Adrenal gland (tissue), 19 donors: Measurements from ENCODE around the gene ITPKB. TPM values are rescaled to one million over a fixed set of nuclear protein-coding genes. Genes with fewer than 3 reads are reported as not detected.

Source experiments
- DNase-seq, 7 donors: peaks; one replicate each; pipeline ENCODE4 v3.0.0-alpha.2; 2019 to 2020
- H3K27ac ChIP-seq, 5 donors: fragments of 200-600 bp; sonication (generic) in 4 of 5; 1 replicate in 3 of 5; 2 replicates in 2 of 5; pipeline versions ENCODE4 v1.5.1 to v1.8.0; 2016 to 2020; ENCODE audit warnings: mild to moderate bottlenecking in 1 of 5
- H3K27me3 ChIP-seq: fragments of 200-600 bp; 2 replicates; pipeline ENCODE4 v1.8.0; 2021
- H3K36me3 ChIP-seq, 2 donors: fragments of 200-600 bp; replicated peaks in 1 of 2; 1 replicate in 1 of 2; 2 replicates in 1 of 2; pipeline versions ENCODE4 v1.5.1 to v1.8.0; 2018 to 2022
- H3K4me1 ChIP-seq, 2 donors: fragments of 200-600 bp; replicated peaks in 1 of 2; 1 replicate in 1 of 2; 2 replicates in 1 of 2; pipeline versions ENCODE4 v1.5.1 to v1.8.0; 2018 to 2021
- H3K4me3 ChIP-seq, 4 donors: fragments of 200-600 bp; sonication (generic) in 3 of 4; one replicate each; pipeline ENCODE4 v1.5.1; 2016 to 2018
- H3K9me3 ChIP-seq, 3 donors: fragments of 200-600 bp; sonication (generic) in 1 of 3; replicated peaks in 1 of 3; 1 replicate in 2 of 3; 2 replicates in 1 of 3; pipeline versions ENCODE4 v1.5.1 to v1.8.0; 2016 to 2021
- POLR2A ChIP-seq, 2 donors: fragments of 450-650 bp; IDR thresholded peaks; one replicate each; pipeline ENCODE4 v1.6.1; 2017; ENCODE audit warnings: antibody characterized with exemption in 2 of 2, mild to moderate bottlenecking in 2 of 2, moderate library complexity in 1 of 2
- WGBS, 4 donors: extraction: QIAGEN DNeasy Blood & Tissue Kit in 2 of 4; methylation state at CpG; one replicate each; pipeline versions ENCODE4 v1.1.5 to v1.1.7; 2013 to 2017; 5-methylcytosine and 5-hydroxymethylcytosine counted together
- intact Hi-C, 2 donors: fragments of 100-400 bp; cut with DNase I; formaldehyde crosslinking; loops; one replicate each; pipeline versions ENCODE4 v1.14.1 to v1.15.0; 2022 to 2023
- long read RNA-seq, 10 donors: library from polyadenylated mRNA in 3 of 10; unstranded in 2 of 10; stranded (forward) in 1 of 10; transcript quantifications; one replicate each; pipeline ENCODE4 v2.0.0 and lab custom pipeline, GENCODE V29; 2021 to 2026
- polyA plus RNA-seq, 3 donors: library from polyadenylated mRNA; stranded (reverse); fragments of 200-250 nt in 2 of 3; fragments of 350-450 nt in 1 of 3; fragmentation: Illumina TruSeq in 1 of 3; extraction: RNeasy Lipid Tissue Mini Kit (QIAGEN cat#74804) in 1 of 3; gene quantifications; one replicate each; pipeline ENCODE4 v1.2.3, GENCODE V29; 2013 to 2014
- total RNA-seq, 9 donors: library from RNA; depleted of rRNA in 4 of 9; stranded (reverse); fragments of >200 nt in 4 of 9; fragments of 120-200 nt in 1 of 9; fragmentation: NEBNext Ultra II Directional in 1 of 9; extraction: Animal tissue kit (Norgen Biotek cat#: 25700) in 1 of 9; gene quantifications; one replicate each; pipeline versions ENCODE4 v1.1.0 to v1.2.4, GENCODE V29; 2013 to 2023
- TF ChIP-seq, protein P1 (sequence below), 6 experiments: fragments of 450-650 bp in 4 of 6; fragments of 200-600 bp in 2 of 6; sonication (generic) in 1 of 6; IDR thresholded peaks; 1 replicate in 5 of 6; 2 replicates in 1 of 6; pipeline versions ENCODE4 v1.5.1 to v1.8.0; 2016 to 2021; ENCODE audit warnings: antibody characterized with exemption in 6 of 6, mild to moderate bottlenecking in 2 of 6, moderate library complexity in 1 of 6
- donor health status: healthy with polysubstance abuse.
- donor health status: Bipolar disorder and iron deficiency.
- donor health status: DM: yes; HTN: yes; CAD: no.
- donor health status: DM: no; HTN: no; CAD: no.
- donor health status: DM: no; HTN: no; CAD: no.
- donor health status: DM: yes; HTN: yes; CAD: no.

The ITPKB gene
- total RNA-seq = 10 to 100 TPM in 7 of 9 donors, 1 to 10 TPM in 2; 2.3 to 22.7 (median 14.3) TPM
- 1 to 10 TPM; 3.0 to 8.3 (median 3.6) TPM for polyA plus RNA-seq
- long read RNA-seq, donor 1 = 0 reads
- long read RNA-seq, donor 2 = 0 reads
- long read RNA-seq, donor 3 = 0 reads
- long read RNA-seq, donor 4 = 0 reads
- long read RNA-seq, donor 5, full-length matches to known transcripts = 3 of 7 reads
- long read RNA-seq, donor 5, partial matches to known transcripts = 3 of 7 reads
- long read RNA-seq, donor 5, other reads (novel, unspliced or antisense) = 1 of 7 reads
- long read RNA-seq, donor 6, partial matches to known transcripts = 0 of 2 reads
- long read RNA-seq, donor 6, other reads (novel, unspliced or antisense) = 2 of 2 reads
- long read RNA-seq, donor 7 = 0 reads
- long read RNA-seq, donor 8 = 0 reads
- long read RNA-seq, donor 9 = 0 reads
- long read RNA-seq, donor 10 = 0 reads

DNA sequence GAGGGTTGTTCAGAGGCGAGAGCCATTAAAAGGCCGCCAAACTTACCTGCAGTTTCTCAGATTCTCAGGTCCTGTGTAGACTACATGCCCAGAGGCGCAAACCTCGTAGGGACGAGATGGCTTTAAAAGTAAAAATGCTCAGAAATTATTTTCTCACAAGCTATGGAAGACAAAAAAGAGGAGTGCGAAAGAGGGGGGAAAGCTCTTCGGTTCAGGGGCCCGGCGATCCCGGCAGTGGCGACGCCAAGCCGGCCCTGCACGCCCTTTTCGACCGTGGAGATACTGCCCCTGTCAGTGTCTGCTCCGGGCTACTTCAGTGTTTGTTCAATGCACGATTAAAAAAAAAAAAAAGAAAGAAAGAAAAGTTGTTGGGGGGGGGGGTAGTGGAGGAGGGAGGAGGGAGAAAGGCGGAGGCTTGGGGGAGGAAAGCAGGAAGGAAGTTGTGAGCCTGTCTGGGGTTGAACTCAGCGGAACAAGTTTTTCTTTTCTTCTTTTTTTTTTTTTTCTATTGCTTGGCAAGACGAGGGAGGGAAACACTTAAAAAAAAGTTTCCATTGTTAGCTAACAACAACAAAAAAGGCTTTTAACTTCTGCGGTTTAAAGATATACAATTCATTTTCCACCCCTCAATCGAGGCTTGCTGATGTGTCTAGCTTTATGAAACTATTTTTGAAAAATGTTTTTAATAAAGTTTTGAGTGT is at the start of gene ITPKB:
Gene ITPKB (minus strand): TSS at position 288 of the 701 bp plus-strand sequence. CDS start 1,824 bp downstream, outside the sequence.
- no peaks in the 10 kb centered on the region for H3K9me3 ChIP-seq
- WGBS, 4 donors = 12 to 19% (median 16%) methylated on average over 22 to 23 of the region's 23 CpGs
- H3K27ac ChIP-seq = peak within 1 kb of the TSS in 4 of 5 donors; percentile 44 to 86 (median 64)
- H3K4me3 ChIP-seq = peak within 1 kb of the TSS; percentile 3 to 86 (median 52)
- TF ChIP-seq, protein P1, sequence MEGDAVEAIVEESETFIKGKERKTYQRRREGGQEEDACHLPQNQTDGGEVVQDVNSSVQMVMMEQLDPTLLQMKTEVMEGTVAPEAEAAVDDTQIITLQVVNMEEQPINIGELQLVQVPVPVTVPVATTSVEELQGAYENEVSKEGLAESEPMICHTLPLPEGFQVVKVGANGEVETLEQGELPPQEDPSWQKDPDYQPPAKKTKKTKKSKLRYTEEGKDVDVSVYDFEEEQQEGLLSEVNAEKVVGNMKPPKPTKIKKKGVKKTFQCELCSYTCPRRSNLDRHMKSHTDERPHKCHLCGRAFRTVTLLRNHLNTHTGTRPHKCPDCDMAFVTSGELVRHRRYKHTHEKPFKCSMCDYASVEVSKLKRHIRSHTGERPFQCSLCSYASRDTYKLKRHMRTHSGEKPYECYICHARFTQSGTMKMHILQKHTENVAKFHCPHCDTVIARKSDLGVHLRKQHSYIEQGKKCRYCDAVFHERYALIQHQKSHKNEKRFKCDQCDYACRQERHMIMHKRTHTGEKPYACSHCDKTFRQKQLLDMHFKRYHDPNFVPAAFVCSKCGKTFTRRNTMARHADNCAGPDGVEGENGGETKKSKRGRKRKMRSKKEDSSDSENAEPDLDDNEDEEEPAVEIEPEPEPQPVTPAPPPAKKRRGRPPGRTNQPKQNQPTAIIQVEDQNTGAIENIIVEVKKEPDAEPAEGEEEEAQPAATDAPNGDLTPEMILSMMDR (IDR thresholded peaks at IDR 0.05) = no peak
- TF ChIP-seq POLR2A (IDR thresholded peaks at IDR 0.05) = peak in 1 of 2 donors; percentile 57
- no peaks in the 10 kb centered on the region for H3K27me3 ChIP-seq
- peak; percentile 47 to 65 (median 54) for DNase-seq
- peaks cover 0 to 10% of the 10 kb centered on the region in 2 donors for H3K36me3 ChIP-seq
- intact Hi-C loops = loop anchor here in 1 of 2 donors (10.0 kb wide), 1 partner anchor 84 kb away; no protein-coding TSS in a partner anchor
- peaks cover 0 to 26% of the 10 kb centered on the region in 2 donors for H3K4me1 ChIP-seq

DNA sequence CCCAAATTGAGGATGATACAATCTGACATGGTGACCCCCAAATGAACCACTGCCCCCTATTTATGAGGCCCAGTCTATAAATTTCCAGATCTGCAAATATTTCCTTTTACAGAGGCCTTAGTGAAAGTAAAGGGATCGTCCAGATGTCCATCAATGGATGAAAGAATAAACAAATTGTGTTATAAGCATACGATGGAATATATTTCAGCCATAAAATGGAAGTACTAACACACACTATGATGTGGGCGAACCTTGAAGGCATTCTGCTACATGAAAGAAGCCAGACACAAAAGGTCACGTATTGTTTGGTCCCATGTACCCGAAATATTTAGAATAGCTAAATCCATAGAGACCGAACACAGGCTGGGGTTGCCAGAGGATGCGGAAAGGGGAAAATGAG is 48.6 kb upstream of the ITPKB start:
- WGBS, 4 donors = 80 to 91% (median 85%) methylated on average over 7 of the region's 7 CpGs
- H3K4me1 ChIP-seq = no peaks in the 10 kb centered on the region
- DNase-seq = no peak
- H3K4me3 ChIP-seq = no peak overlapping the region
- H3K9me3 ChIP-seq = no peaks in the 10 kb centered on the region
- H3K27ac ChIP-seq = no peak overlapping the region
- no peaks in the 10 kb centered on the region for H3K27me3 ChIP-seq
- TF ChIP-seq POLR2A (IDR thresholded peaks at IDR 0.05) = no peak
- TF ChIP-seq, protein P1 (IDR thresholded peaks at IDR 0.05) = no peak
- intact Hi-C loops = no loop called here
- H3K36me3 ChIP-seq = no peaks in the 10 kb centered on the region

DNA sequence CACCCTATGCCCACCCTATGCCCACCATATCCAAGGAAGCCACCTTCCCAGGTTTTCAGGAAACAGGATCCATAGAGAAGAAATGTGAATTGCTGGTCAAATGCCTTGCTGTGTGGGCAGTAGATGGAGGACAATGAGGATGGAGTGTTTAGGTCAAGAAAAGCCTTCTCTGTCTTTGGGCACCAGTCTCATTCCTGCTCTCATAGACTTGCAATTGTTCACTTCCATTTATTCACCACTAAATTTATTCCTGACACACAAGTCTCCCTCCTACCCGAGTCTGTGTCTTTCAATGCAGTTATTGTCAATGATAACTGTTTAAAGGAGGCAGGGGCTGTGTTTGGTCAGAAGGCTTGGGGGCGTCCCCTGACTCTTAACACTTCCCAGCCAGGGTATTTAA is 48.0 kb upstream of the ITPKB start:
- intact Hi-C loops = no loop called here
- TF ChIP-seq, protein P1 (IDR thresholded peaks at IDR 0.05) = no peak
- TF ChIP-seq POLR2A (IDR thresholded peaks at IDR 0.05) = no peak
- no peak for DNase-seq
- Histone ChIP-seq H3K4me3 (no peak overlapping the region), H3K27me3 (no peaks in the 10 kb centered on the region), H3K4me1 (no peaks in the 10 kb centered on the region), H3K27ac (no peak overlapping the region), H3K9me3 (no peaks in the 10 kb centered on the region), H3K36me3 (no peaks in the 10 kb centered on the region)
- 63 to 78% (median 69%) methylated on average over 2 of the region's 2 CpGs for WGBS, 4 donors

DNA sequence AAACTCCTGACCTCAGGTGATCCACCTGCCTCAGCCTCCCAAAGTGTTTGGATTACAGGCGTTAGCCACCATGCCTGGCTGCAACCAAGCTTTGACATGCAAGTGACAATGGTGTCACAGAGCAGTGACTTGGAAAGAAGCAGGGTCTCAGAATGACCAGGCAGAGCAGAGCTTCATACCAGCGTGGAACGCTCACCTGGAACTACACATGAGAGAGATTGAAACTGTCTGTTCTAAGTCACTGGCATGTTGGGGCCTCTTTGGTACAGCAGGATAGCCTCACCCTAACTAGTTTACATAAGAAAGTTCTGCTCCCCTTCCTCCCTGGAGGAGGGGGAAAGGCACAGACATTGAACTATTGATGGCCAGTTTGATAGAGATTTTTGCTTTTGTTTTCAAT is 47.5 kb upstream of the ITPKB start:
- intact Hi-C loops = no loop called here
- Histone ChIP-seq H3K27me3 (no peaks in the 10 kb centered on the region), H3K27ac (no peak overlapping the region), H3K4me1 (no peaks in the 10 kb centered on the region), H3K4me3 (no peak overlapping the region), H3K9me3 (no peaks in the 10 kb centered on the region), H3K36me3 (no peaks in the 10 kb centered on the region)
- DNase-seq = no peak
- WGBS, 4 donors = 77 to 90% (median 85%) methylated on average over 3 of the region's 3 CpGs; no CpG with 5 or more reads in 1 of the 4 donors
- no peak for TF ChIP-seq POLR2A (IDR thresholded peaks at IDR 0.05)
- TF ChIP-seq, protein P1 (IDR thresholded peaks at IDR 0.05) = no peak
